GM18499 (cell line): ENCODE results near the gene PYGM.

Source experiments
- ATAC-seq: cut with Tn5 transposase; IDR thresholded peaks from one replicate; pipeline ENCODE4 v1.9.1; 2021; ENCODE audit warnings: moderate number of reproducible peaks; ENCODE audit not compliant: insufficient read depth, unreplicated experiment

Gene PYGM

DNA sequence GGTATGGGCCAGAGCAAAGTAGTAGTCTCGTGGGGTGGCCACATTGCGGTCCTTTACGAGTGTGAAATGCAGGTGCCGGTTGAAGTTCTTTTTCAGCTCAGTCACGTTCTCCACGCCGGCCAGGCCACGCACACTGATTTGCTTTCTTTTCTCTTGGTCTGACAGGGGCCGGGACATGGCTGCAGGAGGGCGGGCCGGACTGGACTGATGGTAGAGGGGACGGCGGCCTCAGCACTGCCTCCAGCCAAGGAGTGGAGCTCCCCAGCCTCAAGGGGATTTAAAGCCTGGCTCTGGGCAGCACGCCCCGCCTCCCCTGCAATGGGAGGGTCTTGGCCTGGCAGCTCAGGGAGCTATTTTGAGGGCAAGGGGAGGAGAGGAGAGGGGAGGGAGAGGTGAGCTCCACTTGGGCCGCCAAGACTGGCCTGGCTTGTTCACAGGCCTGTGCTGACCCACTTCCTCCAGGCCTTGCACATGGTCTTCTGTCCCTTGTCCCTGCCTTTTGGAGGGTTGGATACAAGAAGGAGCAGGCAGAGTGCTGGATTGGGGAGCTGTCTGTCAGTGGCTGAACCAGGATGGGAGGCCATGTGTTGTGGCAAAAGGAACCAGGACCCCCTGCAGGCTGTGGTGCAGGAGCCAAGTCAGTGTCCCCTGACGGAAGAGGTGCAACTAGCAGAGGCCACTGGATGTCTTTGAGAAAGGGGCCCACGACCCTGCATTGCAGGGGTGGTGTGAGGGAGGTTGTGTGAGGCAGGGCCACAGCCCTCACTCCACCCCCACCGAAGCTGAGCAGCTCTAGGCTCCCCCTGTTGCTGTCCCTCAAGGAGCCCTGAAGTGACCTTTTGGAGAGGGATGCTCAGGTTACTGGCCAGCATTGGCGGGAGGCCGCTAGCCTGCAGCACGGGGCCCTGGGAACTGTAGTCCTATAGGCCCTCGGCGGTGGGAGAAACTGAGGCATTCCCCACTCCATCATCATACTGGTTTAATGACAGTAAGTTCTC is at the start of gene PYGM:
TSS of gene PYGM (minus strand) at position 253 of the 998 bp plus-strand sequence. CDS start at position 177, 76 bp downstream.
- no peak for ATAC-seq

DNA sequence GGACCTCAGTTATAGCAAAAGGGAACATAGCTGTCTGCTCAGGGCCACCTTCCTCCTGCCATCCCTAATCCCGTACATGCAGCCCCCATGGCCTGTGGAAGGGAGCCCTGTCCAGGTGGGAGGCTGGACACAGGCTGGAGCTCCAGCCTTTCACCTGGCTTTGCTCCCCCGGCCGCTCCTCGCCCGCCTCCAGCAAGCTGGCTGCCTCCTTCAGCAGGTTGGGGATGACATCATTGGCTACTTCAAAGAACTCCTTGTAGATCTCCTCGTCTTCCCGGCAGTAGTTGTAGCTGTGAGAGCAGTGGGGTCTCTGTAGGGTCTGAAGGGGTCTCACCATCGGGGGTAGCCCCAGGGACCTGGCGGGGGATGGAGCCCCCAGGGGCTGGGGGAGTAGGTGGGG is 45.7 kb upstream of the PYGM start:
- no peak for ATAC-seq

- ATAC-seq: no peak
These were observed 44.8 kb upstream of the PYGM start for GRCh38 chr11:64804346-64805210.

DNA sequence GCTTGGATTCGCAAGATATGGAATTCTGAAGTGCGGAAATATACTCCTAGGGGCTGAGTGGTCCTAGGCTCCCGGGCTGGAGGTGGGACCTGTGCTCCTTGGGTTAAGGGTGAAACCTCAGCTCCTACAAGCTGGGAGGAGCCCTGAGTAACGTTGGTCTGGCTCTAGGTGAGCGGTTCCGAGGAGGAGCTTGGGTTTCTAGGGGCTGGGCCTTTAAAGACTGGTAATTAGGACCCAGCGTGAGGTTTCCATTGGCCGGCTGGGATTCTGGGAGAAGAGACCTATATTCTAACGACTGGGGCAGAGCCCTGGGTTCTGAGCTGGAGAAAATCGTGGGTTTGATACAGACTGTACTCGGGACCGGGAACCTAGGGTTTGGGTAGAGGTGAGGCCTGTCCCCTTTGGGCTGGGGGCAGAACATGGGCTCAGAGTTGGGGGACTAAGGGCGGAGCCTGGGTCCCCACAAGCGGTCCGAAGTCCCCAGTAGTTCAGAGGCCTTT is 44.1 kb upstream of the PYGM start:
- no peak for ATAC-seq

DNA sequence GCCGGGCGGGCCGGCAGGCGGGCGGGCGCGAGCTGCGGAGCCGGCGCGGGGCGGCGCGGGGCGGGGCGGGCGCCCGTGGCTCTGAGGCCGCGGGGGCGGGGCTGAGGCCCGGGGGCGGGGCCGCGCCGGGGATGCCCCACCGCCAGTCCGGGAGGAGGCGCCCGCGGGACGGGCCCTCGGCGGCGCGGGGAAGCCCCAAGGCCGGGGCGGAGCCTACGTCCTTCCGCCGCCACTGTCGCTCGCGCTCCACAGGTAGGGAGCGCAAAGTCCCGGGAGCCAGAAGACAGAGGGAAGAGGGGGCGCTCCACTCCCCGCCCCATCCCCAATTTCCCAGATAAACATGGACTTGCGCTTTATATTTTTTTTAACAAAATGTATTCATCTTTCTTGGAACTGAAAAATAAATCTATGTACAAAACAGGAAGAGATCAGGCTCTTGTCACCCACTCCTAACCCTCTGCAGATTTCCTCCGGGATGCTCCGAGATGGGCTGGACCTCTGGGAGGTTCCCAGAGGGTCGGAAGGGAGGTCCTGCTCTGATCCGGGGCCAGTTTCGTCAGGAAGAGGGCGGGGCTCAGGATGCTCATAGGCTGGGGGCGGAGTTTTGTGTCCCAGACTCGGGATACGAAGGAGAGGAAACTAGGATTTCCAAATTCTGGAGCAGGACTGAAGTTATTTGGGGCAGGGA is 43.5 kb upstream of the PYGM start, which contains the start of gene MAP4K2:
TSS of gene MAP4K2 (minus strand) at position 57 of the 688 bp plus-strand sequence. CDS start 65 bp downstream, outside the sequence.
- no peak for ATAC-seq

GRCh38 chr11:64802370-64803157 is 42.8 kb upstream of the PYGM start:
- no peak for ATAC-seq

DNA sequence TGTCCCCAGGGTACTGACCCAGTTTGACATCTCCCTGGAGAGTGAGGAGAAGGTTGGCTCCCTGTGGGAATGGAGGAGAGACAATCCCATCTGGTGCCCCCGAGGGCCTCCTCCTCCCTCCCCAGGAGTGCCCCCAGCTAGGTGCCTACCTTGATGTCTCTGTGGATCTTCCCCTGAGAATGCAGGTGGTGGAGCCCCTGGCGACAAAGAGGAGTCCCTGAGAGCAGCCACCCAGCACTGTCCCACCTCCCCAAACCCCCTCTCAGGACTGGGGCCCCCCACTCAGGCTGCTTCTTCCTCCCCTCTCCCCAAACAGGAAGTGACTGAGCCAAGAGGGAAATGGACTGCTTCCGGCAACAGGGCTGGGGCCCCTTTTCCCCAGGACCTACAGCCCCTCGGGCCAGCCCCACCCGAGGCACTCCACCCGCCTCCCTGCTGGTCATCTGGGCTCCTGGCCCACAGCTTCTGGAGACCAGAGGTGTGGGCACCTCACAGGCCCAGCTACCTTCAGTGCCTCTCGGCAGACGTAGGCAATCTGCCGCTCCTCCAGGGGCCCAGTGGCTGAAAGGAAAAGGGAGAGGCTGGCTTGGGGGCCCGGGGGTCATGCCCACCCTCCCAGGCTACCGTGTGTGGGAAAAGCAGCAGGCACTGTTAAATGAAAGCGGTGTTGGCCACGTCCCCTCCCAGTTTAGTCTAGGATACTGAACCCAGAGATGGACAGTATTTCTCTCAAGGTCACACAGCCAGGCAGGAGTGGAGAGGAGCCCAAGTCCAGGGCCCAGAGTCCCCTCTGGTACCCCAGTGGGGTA is 42.0 kb upstream of the PYGM start:
- ATAC-seq: no peak

DNA sequence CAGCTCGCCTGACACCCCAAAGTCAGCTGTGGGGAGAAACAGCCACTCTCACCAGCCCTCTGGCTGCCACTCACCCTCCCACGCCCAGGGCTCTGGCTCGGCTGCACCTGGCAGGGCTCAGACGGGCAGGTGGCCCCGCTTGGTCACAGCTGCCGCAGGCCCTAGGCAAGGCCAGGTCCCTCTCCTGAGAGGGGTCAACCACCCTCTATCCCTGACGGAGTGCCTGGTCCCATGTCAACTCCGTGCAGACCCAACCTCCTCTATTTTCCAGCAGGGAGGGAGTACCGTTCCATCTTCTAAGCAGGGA is 41.3 kb upstream of the PYGM start:
- no peak for ATAC-seq

- no peak for ATAC-seq
These were observed 40.8 kb upstream of the PYGM start for GRCh38 chr11:64800303-64801157.

DNA sequence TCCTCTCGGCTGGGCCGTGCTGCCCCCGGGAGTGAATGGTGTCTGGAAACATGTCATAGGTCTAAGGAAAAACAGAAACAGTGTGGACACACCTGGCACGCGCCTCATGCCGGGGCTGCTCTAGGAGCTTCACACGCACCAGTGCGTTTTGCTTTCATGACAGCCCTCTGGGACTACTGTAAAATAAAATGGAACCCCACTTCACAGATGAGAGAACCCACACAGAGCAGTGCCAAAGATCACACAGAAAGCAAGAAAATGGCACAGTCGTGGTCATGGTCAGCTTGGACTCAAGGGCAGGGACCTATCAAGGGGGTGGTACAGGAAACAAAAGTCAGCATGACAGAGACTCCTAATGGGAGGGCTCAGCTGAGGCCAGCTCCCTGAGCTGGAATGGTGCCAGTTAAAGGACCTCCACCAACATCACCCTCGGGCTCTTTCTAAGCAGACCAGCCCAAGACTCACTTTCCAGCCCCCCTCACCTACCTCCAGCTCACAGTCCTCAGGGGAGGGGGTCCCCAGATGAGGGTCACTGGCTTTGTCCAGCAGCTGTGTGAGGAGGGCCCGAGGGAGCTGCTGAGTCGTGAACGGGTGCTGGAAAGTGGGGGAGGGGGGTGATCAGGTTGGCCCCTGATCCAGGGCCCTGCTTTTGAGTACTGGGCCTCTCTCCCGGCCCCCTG is 40.0 kb upstream of the PYGM start:
- ATAC-seq: no peak

DNA sequence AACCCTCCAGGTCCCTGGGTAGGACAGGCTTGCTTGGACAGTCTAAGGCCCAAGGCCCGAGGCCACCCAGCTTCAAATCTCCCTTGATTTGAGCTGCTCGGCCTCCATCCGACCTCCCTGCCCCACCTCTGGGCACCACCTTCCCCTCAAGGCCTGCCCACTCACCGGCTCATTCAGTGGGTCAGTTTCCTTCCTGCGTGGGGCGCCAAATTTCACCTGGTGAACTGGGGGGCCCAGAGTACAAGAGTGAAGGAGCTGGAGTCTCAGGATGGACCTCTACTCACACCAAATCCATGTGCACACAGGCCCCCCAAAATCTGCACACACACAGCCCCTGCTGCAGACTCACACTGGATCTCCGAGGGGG is 39.5 kb upstream of the PYGM start:
- no peak for ATAC-seq

DNA sequence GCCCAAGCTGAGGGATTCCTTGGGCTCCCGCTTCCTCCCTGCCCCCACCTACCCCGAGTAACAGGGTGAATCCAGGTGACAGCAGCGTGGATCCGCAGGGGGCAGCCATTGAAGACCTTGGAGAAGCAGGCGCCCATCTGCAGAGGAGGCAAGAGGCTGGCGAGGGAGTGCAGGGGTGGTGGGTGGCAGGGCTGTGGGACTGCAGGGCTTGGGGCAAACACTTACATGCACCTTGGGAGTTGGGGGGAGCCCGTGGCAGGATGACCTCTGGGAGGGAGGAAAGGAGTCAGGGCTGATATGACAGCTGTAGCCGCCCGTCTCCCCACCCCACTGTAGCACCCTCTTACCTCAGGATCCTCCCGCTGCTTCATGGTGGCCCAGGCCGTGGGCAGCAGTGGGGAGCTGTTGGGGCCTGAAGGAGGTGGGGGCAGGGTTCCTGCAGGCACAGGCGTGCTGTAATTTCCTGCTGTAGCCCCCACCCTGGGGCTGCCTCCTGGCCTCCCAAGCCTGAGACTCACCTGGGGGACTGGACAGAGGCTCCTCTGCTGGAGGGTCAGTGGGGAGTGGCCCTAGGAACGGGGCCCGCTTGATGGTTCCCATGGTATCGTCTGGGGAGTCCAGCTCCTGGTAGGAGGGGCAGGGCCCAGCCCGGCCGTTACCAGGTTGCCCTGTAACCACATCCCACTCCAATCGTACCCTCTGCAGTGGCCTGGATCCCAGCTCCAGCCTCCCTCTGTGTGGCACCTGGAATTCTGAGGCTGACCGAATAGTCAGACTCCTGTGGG is 37.2 kb upstream of the PYGM start:
- no peak for ATAC-seq

DNA sequence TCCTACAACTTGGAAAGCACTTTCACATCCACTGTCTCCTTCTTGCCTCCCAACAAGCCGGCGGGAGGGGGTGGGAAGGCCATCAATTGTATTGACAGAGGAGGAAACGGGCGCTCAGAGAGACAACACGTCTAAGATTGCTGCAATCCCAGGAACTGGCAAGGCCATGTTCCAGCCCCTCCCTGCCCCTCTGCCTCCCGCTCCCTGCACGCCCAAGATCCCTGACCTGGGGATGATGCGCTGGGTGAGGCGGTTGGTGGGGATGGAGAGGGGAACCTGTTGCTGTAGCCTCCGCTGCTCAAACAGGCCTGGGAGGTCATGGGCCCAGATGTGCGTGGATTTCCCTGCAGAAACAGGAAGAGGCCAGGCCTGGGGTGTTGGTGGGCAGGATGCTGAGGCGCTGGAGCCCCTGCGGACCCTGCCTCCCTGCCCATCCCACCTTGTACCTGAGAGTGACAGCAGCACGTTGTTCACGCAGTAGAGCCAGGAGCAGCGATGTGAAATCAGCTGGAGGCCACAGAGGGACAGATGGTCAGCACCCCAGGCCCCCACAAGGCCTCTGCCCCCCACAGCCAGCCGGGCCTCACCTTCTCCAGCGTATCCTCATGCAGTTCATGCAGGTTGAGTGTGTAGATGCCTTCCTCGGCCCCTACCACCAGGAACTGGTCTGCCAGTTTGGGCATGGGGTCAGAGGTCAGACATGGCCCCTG is 36.4 kb upstream of the PYGM start:
- ATAC-seq: no peak

GRCh38 chr11:64794526-64794925 is 34.8 kb upstream of the PYGM start:
- no peak for ATAC-seq

- ATAC-seq: no peak
These were observed 33.7 kb upstream of the PYGM start for GRCh38 chr11:64793271-64794160.
